Panc1 (cell line): ENCODE data around the gene WDR82. TPM values are rescaled to one million over a fixed set of nuclear protein-coding genes. Genes with fewer than 3 reads are reported as not detected.

ENCODE experiments used
- ATAC-seq: fragments of 200-7000 bp; cut with Tn5 transposase; 2 replicates; pipeline ENCODE4 v1.9.1; 2020; ENCODE audit warnings: mild to moderate bottlenecking, moderate library complexity
- BruUV-seq: library from RNA; stranded (reverse); fragments of 400-500 nt; replicated peaks from 2 replicates; lab custom pipeline; 2021; lab: Mats Ljungman, UMichigan
- CTCF ChIA-PET: fragments of 300-600 bp; sonication (Branson Sonifier 250); formaldehyde crosslinking; loops from one replicate; lab custom pipeline; 2022; ENCODE audit warnings: antibody characterized with exemption; lab: Charles Lee
- POLR2A ChIA-PET: fragments of 300-600 bp; sonication (Branson Sonifier 250); formaldehyde crosslinking; loops from one replicate; lab custom pipeline; 2022; ENCODE audit warnings: antibody characterized with exemption; lab: Charles Lee
- DNase-seq: peaks from one replicate; pipeline ENCODE4 v3.0.0-alpha.2; 2010; ENCODE audit warnings: low read depth, low spot score
- H3K27ac ChIP-seq: 2 replicates; pipeline ENCODE4 v1.5.1; 2011; ENCODE audit warnings: mild to moderate bottlenecking, low read length, inconsistent platforms
- H3K27me3 ChIP-seq: fragments of 200-500 bp; sonication (Bioruptor generic); 2 replicates; pipeline ENCODE4 v1.6.0; 2014; ENCODE audit warnings: low read length, inconsistent platforms; ENCODE audit not compliant: control insufficient read depth, insufficient read depth
- H3K36me3 ChIP-seq: fragments of 200-500 bp; sonication (Bioruptor generic); 2 replicates; pipeline ENCODE4 v1.5.1; 2014; ENCODE audit warnings: inconsistent platforms, mild to moderate bottlenecking, low read length, moderate library complexity; ENCODE audit not compliant: control insufficient read depth, insufficient read depth
- H3K4me1 ChIP-seq: 2 replicates; pipeline ENCODE4 v1.5.1; 2011; ENCODE audit warnings: inconsistent platforms, mild to moderate bottlenecking, low read length, moderate library complexity; ENCODE audit not compliant: control insufficient read depth, insufficient read depth
- H3K4me3 ChIP-seq, 2 experiments: 2 replicates each; pipeline ENCODE4 v1.5.1; 2011 to 2012; ENCODE audit warnings: low read depth in 2 of 2, low read length in 2 of 2, mild to moderate bottlenecking in 2 of 2, inconsistent platforms in 1 of 2, moderate library complexity in 1 of 2
- H3K9me3 ChIP-seq: fragments of 200-500 bp; sonication (Bioruptor generic); 2 replicates; pipeline ENCODE4 v1.5.1; 2014; ENCODE audit warnings: low read depth, mild to moderate bottlenecking, inconsistent platforms, low read length, moderate library complexity; ENCODE audit not compliant: control insufficient read depth, insufficient read depth
- POLR2AphosphoS5 ChIP-seq: IDR thresholded peaks from 2 replicates; pipeline ENCODE4 v1.6.1; 2012; ENCODE audit warnings: mild to moderate bottlenecking, low read depth, low read length, moderate library complexity
- SIN3A ChIP-seq: IDR thresholded peaks from 2 replicates; pipeline ENCODE4 v1.6.1; 2012; ENCODE audit warnings: low read depth, mild to moderate bottlenecking, low read length, moderate library complexity, borderline replicate concordance; ENCODE audit not compliant: insufficient read depth
- TCF7L2 ChIP-seq: IDR thresholded peaks from 2 replicates; pipeline ENCODE4 v1.6.1; 2011; ENCODE audit warnings: mild to moderate bottlenecking, low read depth, low read length, inconsistent platforms
- in situ Hi-C: cut with HindIII; loops from 2 replicates; pipeline ENCODE4 v1.10.0; 2016; ENCODE audit warnings: low sequenced_read_pairs, low pct_unique_long_range_greater_than_20kb
- intact Hi-C: fragments of 100-400 bp; cut with micrococcal nuclease; formaldehyde crosslinking; loops from one replicate; pipeline ENCODE4 v1.10.0; 2022; ENCODE audit not compliant: unreplicated experiment
- total RNA-seq: library from RNA; stranded (reverse); gene quantifications from one replicate; pipeline ENCODE4 v1.2.1, GENCODE V29; 2021; ENCODE audit not compliant: unreplicated experiment
- TF ChIP-seq, protein P1 (sequence below): fragments of 450-650 bp; IDR thresholded peaks from 2 replicates; pipeline ENCODE4 v1.5.1; 2017; ENCODE audit warnings: mild to moderate bottlenecking
- TF ChIP-seq, protein P2 (sequence below), 2 experiments: IDR thresholded peaks; 2 replicates each; pipeline ENCODE4 v1.6.1; 2011 to 2012; ENCODE audit warnings: low read depth in 2 of 2, control low read depth in 1 of 2, low read length in 1 of 2, mild to moderate bottlenecking in 1 of 2, moderate library complexity in 1 of 2; ENCODE audit not compliant: insufficient read depth in 1 of 2

WDR82 gene
- total RNA-seq, 1 experiment from 2014 or later = 57.9 TPM

DNA sequence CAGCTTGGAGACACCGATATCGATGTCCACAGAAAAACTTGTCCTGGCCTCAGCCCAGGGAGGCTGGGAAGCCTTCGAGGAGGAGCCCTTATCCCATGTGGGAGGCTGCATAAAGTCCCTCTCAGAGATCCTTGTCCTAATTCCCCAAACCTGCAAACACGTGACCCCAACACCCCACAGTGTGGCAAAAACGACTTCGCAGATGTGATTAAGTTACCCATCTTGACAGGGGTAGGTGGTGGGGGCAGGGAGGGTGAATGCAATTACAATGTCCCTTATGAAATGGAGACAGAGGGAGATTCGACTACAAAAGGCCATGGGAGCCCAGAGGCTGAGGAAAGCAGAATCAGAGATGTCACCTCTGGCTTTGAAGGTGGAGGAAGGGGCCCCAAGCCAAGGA is 50.7 kb downstream of the WDR82 start:
- no peak overlapping the region for H3K4me3 ChIP-seq
- no peak for ATAC-seq
- POLR2A ChIA-PET = no interaction called here
- BruUV-seq = no TSS peak
- no peaks in the 10 kb centered on the region for H3K36me3 ChIP-seq
- H3K27me3 ChIP-seq = no peaks in the 10 kb centered on the region
- DNase-seq = no peak
- H3K9me3 ChIP-seq = no peaks in the 10 kb centered on the region
- TF ChIP-seq, protein P1, sequence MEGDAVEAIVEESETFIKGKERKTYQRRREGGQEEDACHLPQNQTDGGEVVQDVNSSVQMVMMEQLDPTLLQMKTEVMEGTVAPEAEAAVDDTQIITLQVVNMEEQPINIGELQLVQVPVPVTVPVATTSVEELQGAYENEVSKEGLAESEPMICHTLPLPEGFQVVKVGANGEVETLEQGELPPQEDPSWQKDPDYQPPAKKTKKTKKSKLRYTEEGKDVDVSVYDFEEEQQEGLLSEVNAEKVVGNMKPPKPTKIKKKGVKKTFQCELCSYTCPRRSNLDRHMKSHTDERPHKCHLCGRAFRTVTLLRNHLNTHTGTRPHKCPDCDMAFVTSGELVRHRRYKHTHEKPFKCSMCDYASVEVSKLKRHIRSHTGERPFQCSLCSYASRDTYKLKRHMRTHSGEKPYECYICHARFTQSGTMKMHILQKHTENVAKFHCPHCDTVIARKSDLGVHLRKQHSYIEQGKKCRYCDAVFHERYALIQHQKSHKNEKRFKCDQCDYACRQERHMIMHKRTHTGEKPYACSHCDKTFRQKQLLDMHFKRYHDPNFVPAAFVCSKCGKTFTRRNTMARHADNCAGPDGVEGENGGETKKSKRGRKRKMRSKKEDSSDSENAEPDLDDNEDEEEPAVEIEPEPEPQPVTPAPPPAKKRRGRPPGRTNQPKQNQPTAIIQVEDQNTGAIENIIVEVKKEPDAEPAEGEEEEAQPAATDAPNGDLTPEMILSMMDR = no peak
- TF ChIP-seq TCF7L2 (no peak), POLR2AphosphoS5 (no peak)
- intact Hi-C loops (no loop called here), in situ Hi-C loops (no loop called here)
- no peaks in the 10 kb centered on the region for H3K4me1 ChIP-seq
- CTCF ChIA-PET = interaction anchor here (0.6 kb wide), 1 partner anchor 69 kb away, joined by 5 read pairs; no protein-coding TSS in a partner anchor
- H3K27ac ChIP-seq = no peak overlapping the region

DNA sequence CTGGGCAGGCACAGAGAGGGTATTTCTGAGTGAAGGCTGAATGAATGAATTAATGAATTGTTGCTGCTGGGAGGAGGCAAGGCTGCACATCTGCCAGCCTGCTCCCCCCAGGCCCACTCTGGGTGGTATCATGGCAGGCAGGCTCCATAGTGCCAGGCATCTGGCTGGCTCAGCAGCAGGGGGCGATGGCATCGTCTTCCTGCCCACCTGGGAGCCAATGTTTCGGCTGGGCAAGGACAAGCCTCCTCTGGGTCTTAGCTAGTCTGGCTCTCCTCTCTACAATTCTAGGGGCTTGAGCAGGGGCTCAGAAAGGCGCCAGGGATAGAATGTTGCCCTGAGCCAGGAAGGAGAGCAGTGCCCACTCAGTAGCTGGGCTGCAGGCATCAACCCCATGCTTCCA is 51.3 kb downstream of the WDR82 start:
- no peak overlapping the region for H3K4me3 ChIP-seq
- H3K4me1 ChIP-seq = no peaks in the 10 kb centered on the region
- intact Hi-C loops (no loop called here), in situ Hi-C loops (no loop called here)
- ATAC-seq (no peak), DNase-seq (no peak)
- BruUV-seq = no TSS peak
- ChIA-PET CTCF (interaction anchor here (0.6 kb wide), 1 partner anchor 70 kb away, joined by 5 read pairs; no protein-coding TSS in a partner anchor), POLR2A (no interaction called here)
- no peaks in the 10 kb centered on the region for H3K27me3 ChIP-seq
- H3K27ac ChIP-seq = no peak overlapping the region
- no peak for TF ChIP-seq SIN3A
- TF ChIP-seq, protein P1 = no peak
- TF ChIP-seq, protein P2, sequence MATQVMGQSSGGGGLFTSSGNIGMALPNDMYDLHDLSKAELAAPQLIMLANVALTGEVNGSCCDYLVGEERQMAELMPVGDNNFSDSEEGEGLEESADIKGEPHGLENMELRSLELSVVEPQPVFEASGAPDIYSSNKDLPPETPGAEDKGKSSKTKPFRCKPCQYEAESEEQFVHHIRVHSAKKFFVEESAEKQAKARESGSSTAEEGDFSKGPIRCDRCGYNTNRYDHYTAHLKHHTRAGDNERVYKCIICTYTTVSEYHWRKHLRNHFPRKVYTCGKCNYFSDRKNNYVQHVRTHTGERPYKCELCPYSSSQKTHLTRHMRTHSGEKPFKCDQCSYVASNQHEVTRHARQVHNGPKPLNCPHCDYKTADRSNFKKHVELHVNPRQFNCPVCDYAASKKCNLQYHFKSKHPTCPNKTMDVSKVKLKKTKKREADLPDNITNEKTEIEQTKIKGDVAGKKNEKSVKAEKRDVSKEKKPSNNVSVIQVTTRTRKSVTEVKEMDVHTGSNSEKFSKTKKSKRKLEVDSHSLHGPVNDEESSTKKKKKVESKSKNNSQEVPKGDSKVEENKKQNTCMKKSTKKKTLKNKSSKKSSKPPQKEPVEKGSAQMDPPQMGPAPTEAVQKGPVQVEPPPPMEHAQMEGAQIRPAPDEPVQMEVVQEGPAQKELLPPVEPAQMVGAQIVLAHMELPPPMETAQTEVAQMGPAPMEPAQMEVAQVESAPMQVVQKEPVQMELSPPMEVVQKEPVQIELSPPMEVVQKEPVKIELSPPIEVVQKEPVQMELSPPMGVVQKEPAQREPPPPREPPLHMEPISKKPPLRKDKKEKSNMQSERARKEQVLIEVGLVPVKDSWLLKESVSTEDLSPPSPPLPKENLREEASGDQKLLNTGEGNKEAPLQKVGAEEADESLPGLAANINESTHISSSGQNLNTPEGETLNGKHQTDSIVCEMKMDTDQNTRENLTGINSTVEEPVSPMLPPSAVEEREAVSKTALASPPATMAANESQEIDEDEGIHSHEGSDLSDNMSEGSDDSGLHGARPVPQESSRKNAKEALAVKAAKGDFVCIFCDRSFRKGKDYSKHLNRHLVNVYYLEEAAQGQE (IDR thresholded peaks at IDR 0.05; ENCODE audit: insufficient read depth in 1 of 2, low read depth in 2 of 2, low read length in 1 of 2) = no peak
- TF ChIP-seq TCF7L2 = no peak
- no peak for TF ChIP-seq POLR2AphosphoS5
- no peaks in the 10 kb centered on the region for H3K9me3 ChIP-seq
- no peaks in the 10 kb centered on the region for H3K36me3 ChIP-seq
